ENCODE data around the gene SSPN.
A peak's percentile ranks its signal among the peaks of the same experiment; 100 is the strongest.

Gene SSPN

GRCh38 chr12:26269562-26270284, 74.3 kb downstream of the SSPN start:
- no peak for DNase-seq (ENCODE audit: low read depth)
- H3K4me3 ChIP-seq (replicated peaks; ENCODE audit: low read depth, low read length), result no peak overlapping the region
- TF ChIP-seq, protein P1, sequence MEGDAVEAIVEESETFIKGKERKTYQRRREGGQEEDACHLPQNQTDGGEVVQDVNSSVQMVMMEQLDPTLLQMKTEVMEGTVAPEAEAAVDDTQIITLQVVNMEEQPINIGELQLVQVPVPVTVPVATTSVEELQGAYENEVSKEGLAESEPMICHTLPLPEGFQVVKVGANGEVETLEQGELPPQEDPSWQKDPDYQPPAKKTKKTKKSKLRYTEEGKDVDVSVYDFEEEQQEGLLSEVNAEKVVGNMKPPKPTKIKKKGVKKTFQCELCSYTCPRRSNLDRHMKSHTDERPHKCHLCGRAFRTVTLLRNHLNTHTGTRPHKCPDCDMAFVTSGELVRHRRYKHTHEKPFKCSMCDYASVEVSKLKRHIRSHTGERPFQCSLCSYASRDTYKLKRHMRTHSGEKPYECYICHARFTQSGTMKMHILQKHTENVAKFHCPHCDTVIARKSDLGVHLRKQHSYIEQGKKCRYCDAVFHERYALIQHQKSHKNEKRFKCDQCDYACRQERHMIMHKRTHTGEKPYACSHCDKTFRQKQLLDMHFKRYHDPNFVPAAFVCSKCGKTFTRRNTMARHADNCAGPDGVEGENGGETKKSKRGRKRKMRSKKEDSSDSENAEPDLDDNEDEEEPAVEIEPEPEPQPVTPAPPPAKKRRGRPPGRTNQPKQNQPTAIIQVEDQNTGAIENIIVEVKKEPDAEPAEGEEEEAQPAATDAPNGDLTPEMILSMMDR (IDR thresholded peaks at IDR 0.05; ENCODE audit: low read length, missing control alignments), result no peak

- DNase-seq (ENCODE audit: low read depth), result peak; percentile 62
- no peak overlapping the region for H3K4me3 ChIP-seq (replicated peaks; ENCODE audit: low read depth, low read length)
- TF ChIP-seq, protein P1 (IDR thresholded peaks at IDR 0.05; ENCODE audit: low read length, missing control alignments), result no peak
Measured at GRCh38 chr12:26271024-26271423, 75.7 kb downstream of the SSPN start.

GRCh38 chr12:26271889-26272492, 76.6 kb downstream of the SSPN start:
- peak; percentile 97 for DNase-seq (ENCODE audit: low read depth)
- TF ChIP-seq, protein P1 (IDR thresholded peaks at IDR 0.05; ENCODE audit: low read length, missing control alignments), result no peak
- no peak overlapping the region for H3K4me3 ChIP-seq (replicated peaks; ENCODE audit: low read depth, low read length)

- TF ChIP-seq, protein P1 (IDR thresholded peaks at IDR 0.05; ENCODE audit: low read length, missing control alignments), result no peak
- H3K4me3 ChIP-seq (replicated peaks; ENCODE audit: low read depth, low read length), result no peak overlapping the region
- DNase-seq (ENCODE audit: low read depth), result no peak
Measured at GRCh38 chr12:26272851-26273250, 77.5 kb downstream of the SSPN start.

DNA sequence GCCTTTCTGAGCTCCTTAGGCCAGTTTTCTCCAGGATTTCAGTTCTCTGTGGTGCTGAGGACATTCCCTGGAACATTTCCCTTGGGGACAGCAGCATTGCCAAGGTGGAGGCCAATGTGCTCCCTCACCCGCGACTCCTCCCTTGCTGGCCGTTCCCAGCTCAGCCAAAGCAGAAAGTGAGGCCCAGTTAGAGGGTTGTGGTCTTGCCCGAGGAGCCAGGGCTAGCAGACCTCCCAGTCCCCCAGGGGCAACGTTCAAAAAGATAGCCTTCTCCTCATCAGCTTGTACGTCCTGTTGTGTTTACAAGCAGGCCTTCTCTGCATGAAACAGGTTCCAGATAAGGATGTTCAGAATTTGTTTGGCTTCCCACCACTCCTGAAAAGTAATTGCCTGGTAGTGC, 78.4 kb downstream of the SSPN start:
- TF ChIP-seq, protein P1 (IDR thresholded peaks at IDR 0.05; ENCODE audit: low read length, missing control alignments), result no peak
- no peak overlapping the region for H3K4me3 ChIP-seq (replicated peaks; ENCODE audit: low read depth, low read length)
- peak; percentile 16 for DNase-seq (ENCODE audit: low read depth)

DNA sequence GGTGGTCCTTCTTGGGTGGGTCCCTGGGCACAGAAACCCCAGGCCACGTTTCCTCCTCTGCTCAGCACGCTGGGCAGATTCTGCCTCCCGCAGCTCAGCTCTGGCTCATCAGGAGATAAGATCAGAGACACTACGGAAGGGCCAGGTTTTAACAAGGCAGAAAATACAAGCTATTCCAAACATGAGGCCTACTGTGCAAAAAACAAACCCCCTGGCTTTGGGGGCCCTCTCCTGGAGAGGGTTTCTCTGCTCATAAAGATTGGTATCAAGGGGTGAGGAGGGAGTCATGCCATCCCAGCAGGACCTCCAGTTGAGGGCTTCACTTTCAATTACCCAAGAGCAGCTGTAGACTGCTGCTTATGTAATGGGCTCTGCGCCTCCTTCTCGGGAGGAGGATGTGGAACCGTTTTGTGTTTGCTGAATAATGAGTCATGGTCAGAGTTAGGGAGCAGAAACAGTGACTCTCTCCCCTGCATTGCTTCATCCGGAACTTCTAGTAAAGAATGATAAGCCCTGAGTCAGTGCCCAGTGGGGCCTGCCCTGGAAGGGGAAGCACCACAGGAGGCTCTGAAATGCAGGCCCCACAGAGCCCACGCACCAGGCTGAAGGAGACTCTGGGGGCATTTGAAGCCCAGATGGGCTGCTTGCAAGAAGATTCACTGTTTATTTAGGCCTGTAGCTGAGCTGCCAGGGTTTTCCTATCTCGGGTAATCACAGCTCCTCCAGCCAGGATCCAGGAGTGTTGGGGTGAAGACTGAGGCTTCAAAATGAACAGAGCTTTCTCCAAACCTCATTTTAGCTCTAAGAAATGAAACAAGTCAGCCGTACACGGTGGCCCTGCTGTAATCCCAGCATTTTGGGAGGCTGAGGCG, 79.3 kb downstream of the SSPN start:
- peak; percentile 99 for DNase-seq (ENCODE audit: low read depth)
- TF ChIP-seq, protein P1 (IDR thresholded peaks at IDR 0.05; ENCODE audit: low read length, missing control alignments), result no peak
- no peak overlapping the region for H3K4me3 ChIP-seq (replicated peaks; ENCODE audit: low read depth, low read length)
